ENCODE measurements around the gene APBB3. TPM values are rescaled to one million over a fixed set of nuclear protein-coding genes. Genes with fewer than 3 reads are reported as not detected.
A peak's percentile ranks its signal among the peaks of the same experiment; 100 is the strongest.
"Not testable (repeated sequence)": the region's sequence is repeated elsewhere in the genome, so short reads cannot be mapped to it uniquely, and the experiment has no call there.

The APBB3 gene
- total RNA-seq, 4 donors from 2014 or later = 20.2 to 33.5 (median 26.1) TPM

- 65 to 81% methylated on average over 2 of the region's 2 CpGs for WGBS, 2 donors
- H3K4me1 ChIP-seq = peaks cover 21 to 26% of the 10 kb centered on the region in 2 donors
- no peak overlapping the region for H3K4me3 ChIP-seq (replicated peaks in 1 of 3)
- no peak for TF ChIP-seq POLR2A (IDR thresholded peaks at IDR 0.05)
- TF ChIP-seq CTCF (IDR thresholded peaks at IDR 0.05) = no peak
- H3K9me3 ChIP-seq = no peaks in the 10 kb centered on the region
- intact Hi-C loops (cut with DNase I) = no loop called here
- no peak overlapping the region for H3K27ac ChIP-seq
- H3K27me3 ChIP-seq = no peaks in the 10 kb centered on the region
- DNase-seq = no peak
- H3K36me3 ChIP-seq = no peaks in the 10 kb centered on the region
Observed at GRCh38 chr5:140598836-140599235, 34.4 kb upstream of the APBB3 start.

- Histone ChIP-seq H3K27ac (peak overlapping the region; percentile 80 to 90 (median 85)), H3K9me3 (no peaks in the 10 kb centered on the region), H3K4me1 (peaks cover 21 to 28% of the 10 kb centered on the region in 2 donors), H3K36me3 (no peaks in the 10 kb centered on the region), H3K4me3 (replicated peaks in 1 of 3) (no peak overlapping the region), H3K27me3 (no peaks in the 10 kb centered on the region)
- peak; percentile 77 to 84 for DNase-seq
- TF ChIP-seq CTCF (IDR thresholded peaks at IDR 0.05) (no peak), POLR2A (IDR thresholded peaks at IDR 0.05) (peak in 1 of 2 donors; percentile 60)
- intact Hi-C loops (cut with DNase I) = no loop called here
- 6 to 60% methylated on average over 1 of the region's 1 CpG for WGBS, 2 donors
Observed at GRCh38 chr5:140596321-140596741, 31.9 kb upstream of the APBB3 start.

- no peak for TF ChIP-seq CTCF (IDR thresholded peaks at IDR 0.05)
- TF ChIP-seq POLR2A (IDR thresholded peaks at IDR 0.05) = no peak
Observed at GRCh38 chr5:140595538-140596300, 31.3 kb upstream of the APBB3 start.

GRCh38 chr5:140594169-140594568 lies 29.8 kb upstream of the APBB3 start:
- H3K36me3 ChIP-seq = no peaks in the 10 kb centered on the region
- TF ChIP-seq POLR2A (IDR thresholded peaks at IDR 0.05) (no peak), CTCF (IDR thresholded peaks at IDR 0.05) (no peak)
- no CpG with 5 or more reads among the region's 6 CpGs for WGBS, 2 donors
- no peaks in the 10 kb centered on the region for H3K9me3 ChIP-seq
- intact Hi-C loops (cut with DNase I) = no loop called here
- no peaks in the 10 kb centered on the region for H3K27me3 ChIP-seq
- H3K4me1 ChIP-seq = peaks cover 21 to 28% of the 10 kb centered on the region in 2 donors
- no peak overlapping the region for H3K4me3 ChIP-seq (replicated peaks in 1 of 3)
- peak; percentile 17 to 37 for DNase-seq
- H3K27ac ChIP-seq = peak overlapping the region in 1 of 3 donors; percentile 90

More at GRCh38 chr5:140595538-140596300, 31.3 kb upstream of the APBB3 start:
- 46 to 51% methylated on average over 5 of the region's 5 CpGs for WGBS, 2 donors
- intact Hi-C loops (cut with DNase I) = no loop called here
- Histone ChIP-seq H3K4me1 (peaks cover 21 to 28% of the 10 kb centered on the region in 2 donors), H3K9me3 (no peaks in the 10 kb centered on the region), H3K27me3 (no peaks in the 10 kb centered on the region), H3K27ac (peak overlapping the region; percentile 80 to 90 (median 85)), H3K36me3 (no peaks in the 10 kb centered on the region), H3K4me3 (replicated peaks in 1 of 3) (no peak overlapping the region)
- DNase-seq = peak; percentile 65 to 69

GRCh38 chr5:140593070-140593469 lies 28.7 kb upstream of the APBB3 start:
- H3K27ac ChIP-seq; intact Hi-C loops (cut with DNase I); H3K9me3 ChIP-seq; H3K27me3 ChIP-seq; H3K4me3 ChIP-seq (replicated peaks in 1 of 3); H3K36me3 ChIP-seq: not testable (repeated sequence)
- WGBS, 2 donors = 40 to 47% methylated on average over 7 to 12 of the region's 14 CpGs
- DNase-seq = peak in 1 of 2 donors; percentile 27
- peaks cover 21 to 28% of the 10 kb centered on the region in 2 donors for H3K4me1 ChIP-seq

Measured in thyroid gland (tissue), 4 donors.